Stimulated activated effector memory CD8-positive, alpha-beta T cell treated with anti-CD3 and anti-CD28 coated beads, Interleukin-12 subunit alpha, Interleukin-12 subunit beta, amount 100 ng/mL, for 72 hours (primary cell): ENCODE measurements around the gene WNK1.
"Not testable (repeated sequence)": the region's sequence is repeated elsewhere in the genome, so short reads cannot be mapped to it uniquely, and the experiment has no call there.

Experiments
- ATAC-seq: fragments of 150-1000 bp; cut with Tn5 transposase; 2 replicates; pipeline ENCODE4 v1.10.0; 2021
- DNase-seq, 2 donors: peaks; one replicate each; pipeline ENCODE4 v3.0.0; 2021 to 2022; ENCODE audit warnings: low spot score in 2 of 2
- H3K27ac Mint-ChIP-seq: one replicate; pipeline ENCODE4 v1.8.0; 2022; ENCODE audit warnings: mild to moderate bottlenecking, mixed read lengths
- H3K36me3 Mint-ChIP-seq: one replicate; pipeline ENCODE4 v1.8.0; 2022; ENCODE audit warnings: mild to moderate bottlenecking, mixed read lengths
- H3K4me1 Mint-ChIP-seq: one replicate; pipeline ENCODE4 v1.8.0; 2022; ENCODE audit warnings: mixed read lengths
- H3K4me3 Mint-ChIP-seq: one replicate; pipeline ENCODE4 v1.8.0; 2022; ENCODE audit warnings: mild to moderate bottlenecking, mixed read lengths
- H3K9me3 Mint-ChIP-seq: one replicate; pipeline ENCODE4 v1.8.0; 2022; ENCODE audit warnings: mixed read lengths

The WNK1 gene

GRCh38 chr12:909861-910260 lies 157.5 kb downstream of the WNK1 start:
- no peak for DNase-seq
- ATAC-seq, result no peak
- no peak overlapping the region for H3K4me3 Mint-ChIP-seq
- H3K9me3 Mint-ChIP-seq, result no peaks in the 10 kb centered on the region
- peaks cover 19% of the 10 kb centered on the region for H3K4me1 Mint-ChIP-seq
- peaks cover 100% of the 10 kb centered on the region for H3K36me3 Mint-ChIP-seq
- H3K27ac Mint-ChIP-seq, result peak overlapping the region; percentile 55

GRCh38 chr12:910416-910815 lies 158.0 kb downstream of the WNK1 start:
- no peak for ATAC-seq
- H3K9me3 Mint-ChIP-seq, result no peaks in the 10 kb centered on the region
- no peak for DNase-seq
- peaks cover 100% of the 10 kb centered on the region for H3K36me3 Mint-ChIP-seq
- no peak overlapping the region for H3K4me3 Mint-ChIP-seq
- H3K27ac Mint-ChIP-seq, result no peak overlapping the region
- peaks cover 14% of the 10 kb centered on the region for H3K4me1 Mint-ChIP-seq

GRCh38 chr12:911191-911826 lies 158.9 kb downstream of the WNK1 start:
- Mint-ChIP-seq H3K27ac (no peak overlapping the region), H3K36me3 (peaks cover 100% of the 10 kb centered on the region), H3K9me3 (no peaks in the 10 kb centered on the region), H3K4me1 (peaks cover 8% of the 10 kb centered on the region), H3K4me3 (no peak overlapping the region)
- DNase-seq (no peak), ATAC-seq (no peak)

GRCh38 chr12:912466-913235 lies 160.3 kb downstream of the WNK1 start:
- no peak for ATAC-seq
- H3K4me3 Mint-ChIP-seq, result no peak overlapping the region

GRCh38 chr12:913919-914698 lies 161.7 kb downstream of the WNK1 start:
- DNase-seq, result no peak
- Mint-ChIP-seq H3K9me3 (no peaks in the 10 kb centered on the region), H3K27ac (peak overlapping the region; percentile 87), H3K36me3 (peaks cover 100% of the 10 kb centered on the region), H3K4me1 (peaks cover 8% of the 10 kb centered on the region), H3K4me3 (no peak overlapping the region)
- ATAC-seq, result no peak

More at GRCh38 chr12:912466-913235, 160.3 kb downstream of the WNK1 start:
- Mint-ChIP-seq H3K4me1 (peaks cover 8% of the 10 kb centered on the region), H3K36me3 (peaks cover 100% of the 10 kb centered on the region), H3K9me3 (no peaks in the 10 kb centered on the region), H3K27ac (peak overlapping the region; percentile 87)
- DNase-seq, result no peak

GRCh38 chr12:915090-915489 lies 162.7 kb downstream of the WNK1 start:
- peak; percentile 49 for ATAC-seq
- H3K27ac Mint-ChIP-seq, result peak overlapping the region; percentile 87
- DNase-seq, result no peak
- no peaks in the 10 kb centered on the region for H3K9me3 Mint-ChIP-seq
- peaks cover 97% of the 10 kb centered on the region for H3K36me3 Mint-ChIP-seq
- no peak overlapping the region for H3K4me3 Mint-ChIP-seq
- peaks cover 8% of the 10 kb centered on the region for H3K4me1 Mint-ChIP-seq

GRCh38 chr12:916240-916639 lies 163.9 kb downstream of the WNK1 start:
- Mint-ChIP-seq H3K4me1 (peaks cover 8% of the 10 kb centered on the region), H3K36me3 (peaks cover 93% of the 10 kb centered on the region), H3K9me3 (no peaks in the 10 kb centered on the region), H3K27ac (peak overlapping the region; percentile 87), H3K4me3 (no peak overlapping the region)
- ATAC-seq, result no peak
- no peak for DNase-seq

- H3K4me3 Mint-ChIP-seq, result no peak overlapping the region
- ATAC-seq, result no peak
Measured at GRCh38 chr12:916712-917445, 164.5 kb downstream of the WNK1 start.

GRCh38 chr12:920676-921075 lies 168.3 kb downstream of the WNK1 start:
- ATAC-seq (no peak), DNase-seq (no peak)
- no peaks in the 10 kb centered on the region for H3K9me3 Mint-ChIP-seq
- H3K27ac Mint-ChIP-seq, result peak overlapping the region; percentile 72
- H3K4me3 Mint-ChIP-seq, result no peak overlapping the region
- H3K36me3 Mint-ChIP-seq, result peaks cover 93% of the 10 kb centered on the region
- no peaks in the 10 kb centered on the region for H3K4me1 Mint-ChIP-seq

More at GRCh38 chr12:916712-917445, 164.5 kb downstream of the WNK1 start:
- Mint-ChIP-seq H3K27ac (peak overlapping the region; percentile 87), H3K4me1 (peaks cover 8% of the 10 kb centered on the region), H3K36me3 (peaks cover 93% of the 10 kb centered on the region), H3K9me3 (no peaks in the 10 kb centered on the region)
- no peak for DNase-seq

GRCh38 chr12:922285-922684 lies 169.9 kb downstream of the WNK1 start:
- Mint-ChIP-seq H3K36me3 (peaks cover 93% of the 10 kb centered on the region), H3K4me1 (no peaks in the 10 kb centered on the region), H3K4me3 (no peak overlapping the region), H3K9me3 (no peaks in the 10 kb centered on the region), H3K27ac (peak overlapping the region; percentile 72)
- DNase-seq (no peak), ATAC-seq (no peak)

GRCh38 chr12:926641-927040 lies 174.3 kb downstream of the WNK1 start:
- ATAC-seq (no peak), DNase-seq (no peak)
- Mint-ChIP-seq H3K36me3 (peaks cover 99% of the 10 kb centered on the region), H3K4me1 (no peaks in the 10 kb centered on the region), H3K4me3 (no peak overlapping the region), H3K27ac (peak overlapping the region; percentile 82), H3K9me3 (no peaks in the 10 kb centered on the region)

- ATAC-seq (no peak), DNase-seq (no peak)
- Mint-ChIP-seq H3K9me3 (no peaks in the 10 kb centered on the region), H3K4me3 (no peak overlapping the region), H3K27ac (no peak overlapping the region), H3K36me3 (peaks cover 64% of the 10 kb centered on the region), H3K4me1 (no peaks in the 10 kb centered on the region)
Measured at GRCh38 chr12:931060-931459, 178.7 kb downstream of the WNK1 start.

GRCh38 chr12:931591-931990 lies 179.2 kb downstream of the WNK1 start:
- Mint-ChIP-seq H3K4me1 (no peaks in the 10 kb centered on the region), H3K27ac (no peak overlapping the region), H3K9me3 (no peaks in the 10 kb centered on the region), H3K36me3 (peaks cover 61% of the 10 kb centered on the region), H3K4me3 (no peak overlapping the region)
- no peak for ATAC-seq
- no peak for DNase-seq

GRCh38 chr12:935891-936290 lies 183.5 kb downstream of the WNK1 start:
- not testable (repeated sequence) for DNase-seq, H3K4me1 Mint-ChIP-seq, H3K4me3 Mint-ChIP-seq, H3K27ac Mint-ChIP-seq, H3K9me3 Mint-ChIP-seq, ATAC-seq
- peaks cover 49% of the 10 kb centered on the region for H3K36me3 Mint-ChIP-seq
